Uterus (tissue), 2 donors: ENCODE measurements around the gene METAP1.

ENCODE experiments used
- CTCF ChIP-seq, 4 experiments: fragments of 200-600 bp in 2 of 4; fragments of 450-650 bp in 2 of 4; sonication (generic) in 2 of 4; IDR thresholded peaks; one replicate each; pipeline ENCODE4 v1.5.1; 2016 to 2019; ENCODE audit warnings: antibody characterized with exemption in 4 of 4, mild to moderate bottlenecking in 2 of 4, moderate library complexity in 1 of 4
- POLR2A ChIP-seq, 2 donors: fragments of 450-650 bp; IDR thresholded peaks; one replicate each; pipeline ENCODE4 v1.6.1; 2016; ENCODE audit warnings: antibody characterized with exemption in 2 of 2, mild to moderate bottlenecking in 1 of 2, moderate library complexity in 1 of 2

GRCh38 chr4:98994474-98995182 lies 893 bp upstream of the METAP1 start:
- TF ChIP-seq CTCF (IDR thresholded peaks at IDR 0.05): no peak
- no peak for TF ChIP-seq POLR2A (IDR thresholded peaks at IDR 0.05)
